Measurements from ENCODE around the gene PDCD1. TPM values are rescaled to one million over a fixed set of nuclear protein-coding genes. Genes with fewer than 3 reads are reported as not detected.
"Not testable (repeated sequence)": the region's sequence is repeated elsewhere in the genome, so short reads cannot be mapped to it uniquely, and the experiment has no call there.

PDCD1 gene
- total RNA-seq, 2 donors from 2014 or later = 0.27 to 0.80 TPM

GRCh38 chr2:241827394-241827793 is 31.3 kb downstream of the PDCD1 start:
- no peaks in the 10 kb centered on the region for H3K27me3 ChIP-seq (replicated peaks; ENCODE audit: insufficient read depth)
- DNase-seq (ENCODE audit: low spot score) = no peak
- H3K27ac ChIP-seq = no peak overlapping the region
- H3K4me3 ChIP-seq = no peak overlapping the region
- H3K9me3 ChIP-seq = no peaks in the 10 kb centered on the region
- no peaks in the 10 kb centered on the region for H3K4me1 ChIP-seq (replicated peaks)
- WGBS = 85% methylated on average over 2 of the region's 2 CpGs
- TF ChIP-seq POLR2AphosphoS5 (IDR thresholded peaks at IDR 0.05) = no peak
- TF ChIP-seq POLR2A (IDR thresholded peaks at IDR 0.05) = no peak
- TF ChIP-seq CTCF (IDR thresholded peaks at IDR 0.05) = no peak
- intact Hi-C loops (cut with DNase I) = no loop called here
- no peaks in the 10 kb centered on the region for H3K36me3 ChIP-seq

- H3K9me3 ChIP-seq; H3K36me3 ChIP-seq; H3K27me3 ChIP-seq (replicated peaks; ENCODE audit: insufficient read depth); DNase-seq (ENCODE audit: low spot score); intact Hi-C loops (cut with DNase I); H3K4me1 ChIP-seq (replicated peaks); H3K27ac ChIP-seq; H3K4me3 ChIP-seq: not testable (repeated sequence)
- WGBS = 88% methylated on average over 45 of the region's 45 CpGs
Measured at GRCh38 chr2:241823531-241824437, 34.9 kb downstream of the PDCD1 start.

- 87% methylated on average over 14 of the region's 14 CpGs for WGBS
- no peak for DNase-seq (ENCODE audit: low spot score)
- H3K4me3 ChIP-seq = no peak overlapping the region
- no peaks in the 10 kb centered on the region for H3K9me3 ChIP-seq
- no peaks in the 10 kb centered on the region for H3K27me3 ChIP-seq (replicated peaks; ENCODE audit: insufficient read depth)
- no peak overlapping the region for H3K27ac ChIP-seq
- intact Hi-C loops (cut with DNase I) = no loop called here
- H3K36me3 ChIP-seq = no peaks in the 10 kb centered on the region
- no peak for TF ChIP-seq POLR2A (IDR thresholded peaks at IDR 0.05)
- no peak for TF ChIP-seq CTCF (IDR thresholded peaks at IDR 0.05)
- TF ChIP-seq POLR2AphosphoS5 (IDR thresholded peaks at IDR 0.05) = no peak
- H3K4me1 ChIP-seq (replicated peaks) = no peaks in the 10 kb centered on the region
Measured at GRCh38 chr2:241822264-241822623, 36.5 kb downstream of the PDCD1 start.

GRCh38 chr2:241821460-241822263 is 37.0 kb downstream of the PDCD1 start:
- WGBS = 78% methylated on average over 28 of the region's 28 CpGs
- Histone ChIP-seq H3K27me3 (replicated peaks; ENCODE audit: insufficient read depth) (no peaks in the 10 kb centered on the region), H3K9me3 (no peaks in the 10 kb centered on the region), H3K4me3 (no peak overlapping the region), H3K36me3 (no peaks in the 10 kb centered on the region), H3K27ac (no peak overlapping the region), H3K4me1 (replicated peaks) (no peaks in the 10 kb centered on the region)
- intact Hi-C loops (cut with DNase I) = no loop called here
- TF ChIP-seq POLR2A (IDR thresholded peaks at IDR 0.05) (no peak), POLR2AphosphoS5 (IDR thresholded peaks at IDR 0.05) (no peak), CTCF (IDR thresholded peaks at IDR 0.05) (no peak)
- DNase-seq (ENCODE audit: low spot score) = no peak

- no peak for DNase-seq (ENCODE audit: low spot score)
- 84% methylated on average over 29 of the region's 31 CpGs for WGBS
Measured at GRCh38 chr2:241820625-241821384, 37.9 kb downstream of the PDCD1 start.

GRCh38 chr2:241819947-241820624 is 38.6 kb downstream of the PDCD1 start:
- H3K36me3 ChIP-seq; H3K27me3 ChIP-seq (replicated peaks; ENCODE audit: insufficient read depth); H3K27ac ChIP-seq; DNase-seq (ENCODE audit: low spot score); H3K4me3 ChIP-seq; intact Hi-C loops (cut with DNase I); H3K9me3 ChIP-seq; H3K4me1 ChIP-seq (replicated peaks): not testable (repeated sequence)
- WGBS = 91% methylated on average over 24 of the region's 27 CpGs

More at GRCh38 chr2:241820625-241821384, 37.9 kb downstream of the PDCD1 start:
- Histone ChIP-seq H3K4me1 (replicated peaks) (no peaks in the 10 kb centered on the region), H3K4me3 (no peak overlapping the region), H3K27me3 (replicated peaks; ENCODE audit: insufficient read depth) (no peaks in the 10 kb centered on the region), H3K9me3 (no peaks in the 10 kb centered on the region), H3K36me3 (no peaks in the 10 kb centered on the region), H3K27ac (no peak overlapping the region)
- TF ChIP-seq CTCF (IDR thresholded peaks at IDR 0.05) (no peak), POLR2A (IDR thresholded peaks at IDR 0.05) (no peak), POLR2AphosphoS5 (IDR thresholded peaks at IDR 0.05) (no peak)
- intact Hi-C loops (cut with DNase I) = no loop called here
